ENCODE data around the gene BACH2. TPM values are rescaled to one million over a fixed set of nuclear protein-coding genes. Genes with fewer than 3 reads are reported as not detected.

Gene BACH2
- total RNA-seq, 2 experiments from 2014 or later: 60.7 to 66.9 TPM

GRCh38 chr6:89888871-89889270, 407.8 kb downstream of the BACH2 start:
- intact Hi-C loops (cut with micrococcal nuclease): no loop called here
- POLR2A ChIA-PET: interaction anchor here (0.8 kb wide), 1 partner anchor 21 kb away, joined by 3 read pairs; no protein-coding TSS in a partner anchor

GRCh38 chr6:89888138-89888514, 408.5 kb downstream of the BACH2 start:
- Mint-ChIP-seq H3K27me3 (peaks cover 16% of the 10 kb centered on the region), H3K36me3 (ENCODE audit: low read depth) (no peaks in the 10 kb centered on the region), H3K27ac (no peak overlapping the region), H3K4me1 (ENCODE audit: low read depth) (peaks cover 8% of the 10 kb centered on the region), H3K4me3 (no peak overlapping the region), H3K9me3 (no peaks in the 10 kb centered on the region)
- DNase-seq (no peak), ATAC-seq (no peak)
- intact Hi-C loops (cut with micrococcal nuclease): no loop called here
- TF ChIP-seq CTCF (IDR thresholded peaks at IDR 0.05): no peak
- POLR2A ChIA-PET: no interaction called here
- CTCF ChIA-PET: no interaction called here

More at GRCh38 chr6:89888871-89889270, 407.8 kb downstream of the BACH2 start:
- no peak for TF ChIP-seq CTCF (IDR thresholded peaks at IDR 0.05)
- H3K27ac Mint-ChIP-seq: no peak overlapping the region
- H3K4me3 Mint-ChIP-seq: no peak overlapping the region
- H3K27me3 Mint-ChIP-seq: peaks cover 21% of the 10 kb centered on the region
- H3K4me1 Mint-ChIP-seq (ENCODE audit: low read depth): peaks cover 8% of the 10 kb centered on the region
- no peaks in the 10 kb centered on the region for H3K36me3 Mint-ChIP-seq (ENCODE audit: low read depth)
- CTCF ChIA-PET: no interaction called here
- ATAC-seq: peak; percentile 60
- DNase-seq: no peak
- H3K9me3 Mint-ChIP-seq: no peaks in the 10 kb centered on the region

GRCh38 chr6:89887452-89888137, 409.0 kb downstream of the BACH2 start:
- Mint-ChIP-seq H3K27ac (no peak overlapping the region), H3K4me3 (no peak overlapping the region), H3K4me1 (ENCODE audit: low read depth) (peaks cover 8% of the 10 kb centered on the region), H3K9me3 (no peaks in the 10 kb centered on the region), H3K36me3 (ENCODE audit: low read depth) (no peaks in the 10 kb centered on the region), H3K27me3 (peaks cover 14% of the 10 kb centered on the region)
- DNase-seq (peak; percentile 22), ATAC-seq (peak; percentile 62)
- ChIA-PET CTCF (no interaction called here), POLR2A (no interaction called here)
- TF ChIP-seq CTCF (IDR thresholded peaks at IDR 0.05): no peak
- intact Hi-C loops (cut with micrococcal nuclease): no loop called here

- no peak overlapping the region for H3K4me3 Mint-ChIP-seq
- intact Hi-C loops (cut with micrococcal nuclease): no loop called here
- ATAC-seq (no peak), DNase-seq (no peak)
- CTCF ChIA-PET: no interaction called here
- no peak for TF ChIP-seq CTCF (IDR thresholded peaks at IDR 0.05)
- peaks cover 12% of the 10 kb centered on the region for H3K27me3 Mint-ChIP-seq
- H3K36me3 Mint-ChIP-seq (ENCODE audit: low read depth): no peaks in the 10 kb centered on the region
- H3K27ac Mint-ChIP-seq: no peak overlapping the region
- POLR2A ChIA-PET: no interaction called here
- H3K9me3 Mint-ChIP-seq: no peaks in the 10 kb centered on the region
- peaks cover 7% of the 10 kb centered on the region for H3K4me1 Mint-ChIP-seq (ENCODE audit: low read depth)
Observed at GRCh38 chr6:89886378-89887120, 410.1 kb downstream of the BACH2 start.

Small RNA genes within 50 kb of the gene (microRNA-seq; reads per million reads assigned to microRNA genes)
- gene MIR4464 (ENCODE audit: borderline microRNAs expressed, borderline replicate concordance): not detected
